Measurements from ENCODE around the gene VTA1. TPM values are rescaled to one million over a fixed set of nuclear protein-coding genes. Genes with fewer than 3 reads are reported as not detected.
"Not testable (repeated sequence)": the region's sequence is repeated elsewhere in the genome, so short reads cannot be mapped to it uniquely, and the experiment has no call there.

VTA1 gene
- total RNA-seq, 1 experiment from 2014 or later: 87.2 TPM

DNA sequence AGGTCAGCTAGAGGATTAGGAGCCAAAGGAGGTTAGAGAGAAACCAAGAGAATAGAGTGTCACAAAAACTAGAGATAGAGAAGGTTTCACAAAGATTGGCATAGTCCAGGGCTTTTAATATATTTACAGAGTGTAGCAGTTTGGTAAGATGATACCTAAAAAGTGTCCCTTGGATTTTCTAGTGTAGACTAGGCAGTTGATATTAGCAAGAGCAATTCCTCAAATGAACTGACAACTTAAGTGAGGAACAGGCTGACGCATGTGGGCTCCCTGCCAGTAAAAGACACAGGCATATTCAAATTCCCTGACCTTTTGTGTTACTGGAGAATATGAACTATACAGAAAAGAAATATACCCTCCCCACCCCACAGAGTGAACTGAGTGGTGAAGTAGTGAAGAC lies 40.1 kb downstream of the VTA1 start:
- H3K4me1 ChIP-seq: no peaks in the 10 kb centered on the region
- H3K27ac ChIP-seq: no peak overlapping the region
- H3K27me3 ChIP-seq: no peaks in the 10 kb centered on the region
- H3K4me3 ChIP-seq: no peak overlapping the region
- peak in 1 of 2 experiments; percentile 13 for DNase-seq
- no peaks in the 10 kb centered on the region for H3K9me3 ChIP-seq (replicated peaks)
- H3K36me3 ChIP-seq: peaks cover 6% of the 10 kb centered on the region; the same call in 1 of the 2 replicates

- H3K9me3 ChIP-seq (replicated peaks); H3K4me1 ChIP-seq; H3K27me3 ChIP-seq; H3K27ac ChIP-seq; DNase-seq; H3K4me3 ChIP-seq; H3K36me3 ChIP-seq: not testable (repeated sequence)
These were observed 41.3 kb downstream of the VTA1 start for GRCh38 chr6:142188341-142188740.

- no peaks in the 10 kb centered on the region for H3K27me3 ChIP-seq
- no peaks in the 10 kb centered on the region for H3K9me3 ChIP-seq (replicated peaks)
- no peak overlapping the region for H3K27ac ChIP-seq
- H3K36me3 ChIP-seq: peaks cover 6% of the 10 kb centered on the region; the same call in 1 of the 2 replicates
- no peak overlapping the region for H3K4me3 ChIP-seq
- DNase-seq: no peak
- no peaks in the 10 kb centered on the region for H3K4me1 ChIP-seq
These were observed 42.0 kb downstream of the VTA1 start for GRCh38 chr6:142189057-142189456.

GRCh38 chr6:142192343-142192742 lies 45.3 kb downstream of the VTA1 start:
- Histone ChIP-seq H3K27me3 (no peaks in the 10 kb centered on the region), H3K27ac (no peak overlapping the region), H3K4me1 (no peaks in the 10 kb centered on the region), H3K36me3 (peaks cover 13% of the 10 kb centered on the region), H3K9me3 (replicated peaks) (no peaks in the 10 kb centered on the region), H3K4me3 (no peak overlapping the region)
- no peak for DNase-seq

GRCh38 chr6:142193621-142194020 lies 46.6 kb downstream of the VTA1 start:
- H3K27ac ChIP-seq: no peak overlapping the region
- H3K27me3 ChIP-seq: no peaks in the 10 kb centered on the region
- H3K4me3 ChIP-seq: no peak overlapping the region
- no peaks in the 10 kb centered on the region for H3K4me1 ChIP-seq
- peaks cover 13% of the 10 kb centered on the region for H3K36me3 ChIP-seq
- H3K9me3 ChIP-seq (replicated peaks): no peaks in the 10 kb centered on the region
- DNase-seq: no peak

DNA sequence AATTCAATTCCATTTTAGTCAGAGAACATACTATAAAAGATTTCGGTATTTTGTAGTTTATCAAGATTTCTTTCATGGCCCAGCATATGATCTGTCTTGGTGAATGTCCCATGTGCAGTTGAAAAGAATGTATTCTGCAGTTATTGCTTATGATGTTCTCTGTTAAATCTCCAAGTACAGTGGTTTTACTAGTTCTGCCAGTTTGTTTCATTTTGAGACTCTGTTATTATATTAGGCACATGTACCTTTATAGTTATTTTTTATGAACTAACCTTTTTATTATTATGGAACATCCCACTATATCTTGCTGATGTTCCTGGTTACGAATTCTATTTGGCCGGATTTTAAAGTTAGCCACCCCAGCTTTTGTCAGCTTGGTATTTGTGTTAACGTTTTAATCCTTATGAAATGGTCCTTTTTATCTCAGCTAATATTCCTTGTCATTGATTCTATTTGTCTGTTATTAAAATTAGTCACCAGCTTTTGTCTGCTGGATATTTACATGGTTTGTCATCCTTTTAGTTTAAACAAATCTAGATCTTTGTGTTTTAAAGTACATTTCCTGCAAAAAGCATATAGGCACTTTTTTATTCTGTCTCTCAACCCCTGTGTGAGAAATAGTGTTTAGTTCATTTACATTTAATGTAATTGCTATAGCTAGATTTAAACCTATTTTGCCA lies 48.9 kb downstream of the VTA1 start:
- H3K36me3 ChIP-seq: peaks cover 18% of the 10 kb centered on the region

DNA sequence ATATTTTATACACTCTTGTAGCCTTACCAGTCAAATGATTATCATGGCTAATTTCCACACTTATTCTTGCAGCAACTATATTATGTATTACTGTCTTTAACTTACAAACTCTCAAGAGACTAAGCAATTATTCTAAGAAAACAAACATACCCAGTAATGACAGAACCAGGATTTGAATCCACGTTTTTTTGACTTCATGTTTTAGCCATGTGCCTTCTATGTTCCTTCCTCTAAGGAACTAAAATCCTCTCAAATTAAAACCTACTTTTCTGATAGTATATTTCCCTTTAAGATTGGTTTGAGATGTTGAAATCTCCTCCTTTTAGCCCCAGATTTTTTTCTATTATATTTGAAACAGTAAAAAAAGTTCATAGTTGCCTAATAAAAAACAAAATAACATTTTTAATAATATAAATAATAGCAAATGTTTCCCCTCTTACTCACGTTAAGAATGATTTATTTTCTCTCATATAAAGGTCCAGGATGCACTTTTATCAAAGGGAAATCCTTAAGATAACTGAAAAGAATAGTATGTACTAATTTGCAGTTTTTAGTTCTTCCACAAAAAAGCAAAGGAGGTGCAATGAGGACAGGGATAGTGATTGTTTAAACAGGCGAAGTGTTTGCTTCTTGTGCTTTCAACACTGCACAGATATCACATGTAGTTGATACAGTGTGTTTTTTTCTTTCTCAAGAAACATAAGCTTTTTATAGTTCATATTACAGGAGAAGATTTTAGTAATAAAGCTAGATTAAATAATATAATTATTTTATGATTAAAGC lies 54.0 kb downstream of the VTA1 start:
- Histone ChIP-seq H3K27me3 (no peaks in the 10 kb centered on the region), H3K4me3 (no peak overlapping the region), H3K9me3 (replicated peaks) (no peaks in the 10 kb centered on the region), H3K36me3 (peaks cover 34% of the 10 kb centered on the region), H3K27ac (no peak overlapping the region), H3K4me1 (no peaks in the 10 kb centered on the region)
- DNase-seq: no peak

More for the DNA sequence above, 48.9 kb downstream of the VTA1 start:
- DNase-seq: no peak
- H3K27ac ChIP-seq: no peak overlapping the region
- no peaks in the 10 kb centered on the region for H3K9me3 ChIP-seq (replicated peaks)
- H3K27me3 ChIP-seq: no peaks in the 10 kb centered on the region
- H3K4me1 ChIP-seq: no peaks in the 10 kb centered on the region
- H3K4me3 ChIP-seq: no peak overlapping the region

DNA sequence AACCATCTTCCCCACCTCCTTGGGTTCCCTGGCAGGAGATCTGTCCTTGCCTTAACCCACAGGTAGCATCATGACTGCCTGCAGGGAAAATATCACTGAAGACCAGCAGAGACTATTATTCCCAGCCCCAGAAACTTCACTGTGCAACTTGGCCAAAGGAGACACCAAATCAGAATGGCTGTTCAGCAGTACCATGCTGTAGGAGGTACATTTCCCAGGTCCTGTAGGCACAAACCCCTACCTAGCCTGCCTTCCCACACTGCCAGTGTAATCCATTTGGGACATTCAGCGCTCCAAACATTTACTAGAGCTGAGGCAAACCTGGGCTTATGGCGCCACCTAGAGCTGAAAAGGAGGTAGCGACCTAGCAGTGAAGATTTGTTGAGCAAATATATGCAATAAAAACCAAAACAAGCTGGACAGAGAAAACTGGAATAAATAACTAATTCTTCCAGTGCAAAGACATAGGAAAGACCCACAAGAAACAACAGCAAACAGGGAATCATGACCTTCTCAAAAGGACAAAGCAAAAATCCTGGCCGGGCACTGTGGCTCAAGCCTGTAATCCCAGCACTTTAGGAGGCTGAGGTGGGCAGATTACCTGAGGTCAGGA lies 60.3 kb downstream of the VTA1 start:
- peak; percentile 14 to 56 for DNase-seq
- Histone ChIP-seq H3K4me3 (no peak overlapping the region), H3K36me3 (peaks cover 63% of the 10 kb centered on the region), H3K27ac (no peak overlapping the region), H3K9me3 (replicated peaks) (no peaks in the 10 kb centered on the region), H3K4me1 (no peaks in the 10 kb centered on the region), H3K27me3 (no peaks in the 10 kb centered on the region)

GRCh38 chr6:142210606-142211005 lies 63.5 kb downstream of the VTA1 start:
- H3K27me3 ChIP-seq: no peaks in the 10 kb centered on the region
- peaks cover 63% of the 10 kb centered on the region for H3K36me3 ChIP-seq
- no peaks in the 10 kb centered on the region for H3K4me1 ChIP-seq
- no peaks in the 10 kb centered on the region for H3K9me3 ChIP-seq (replicated peaks)
- DNase-seq: no peak
- H3K27ac ChIP-seq: no peak overlapping the region
- H3K4me3 ChIP-seq: no peak overlapping the region

- Histone ChIP-seq H3K4me3 (no peak overlapping the region), H3K27me3 (no peaks in the 10 kb centered on the region), H3K36me3 (peaks cover 42% of the 10 kb centered on the region), H3K9me3 (replicated peaks) (no peaks in the 10 kb centered on the region), H3K27ac (no peak overlapping the region), H3K4me1 (no peaks in the 10 kb centered on the region)
- DNase-seq: no peak
These were observed 66.3 kb downstream of the VTA1 start for GRCh38 chr6:142213402-142213801.

GRCh38 chr6:142218446-142218845 lies 71.4 kb downstream of the VTA1 start:
- DNase-seq: peak in 1 of 2 experiments; percentile 11
- Histone ChIP-seq H3K27ac (no peak overlapping the region), H3K36me3 (peaks cover 22% of the 10 kb centered on the region), H3K4me3 (no peak overlapping the region), H3K27me3 (no peaks in the 10 kb centered on the region), H3K9me3 (replicated peaks) (no peaks in the 10 kb centered on the region), H3K4me1 (no peaks in the 10 kb centered on the region)

DNA sequence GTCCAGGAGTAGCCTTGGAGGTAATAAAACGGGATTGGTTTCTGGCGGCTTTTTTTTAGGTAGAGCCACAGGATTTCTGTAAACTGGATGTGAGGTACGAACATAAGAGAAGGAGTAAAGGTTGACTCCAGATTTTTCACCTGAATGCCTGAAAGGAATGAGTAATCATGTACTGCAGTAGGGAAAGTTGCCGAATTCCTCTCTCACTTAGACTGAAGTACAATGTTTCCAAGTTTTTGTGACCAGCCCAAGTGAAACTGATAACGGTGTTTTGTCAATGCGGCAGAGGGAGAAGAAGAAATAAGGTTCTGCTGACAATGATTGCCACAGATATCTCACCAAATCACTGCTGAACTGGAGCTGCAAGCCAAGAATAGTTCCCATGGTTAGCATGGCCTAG lies 75.0 kb downstream of the VTA1 start:
- DNase-seq: no peak
- peaks cover 11% of the 10 kb centered on the region for H3K36me3 ChIP-seq

DNA sequence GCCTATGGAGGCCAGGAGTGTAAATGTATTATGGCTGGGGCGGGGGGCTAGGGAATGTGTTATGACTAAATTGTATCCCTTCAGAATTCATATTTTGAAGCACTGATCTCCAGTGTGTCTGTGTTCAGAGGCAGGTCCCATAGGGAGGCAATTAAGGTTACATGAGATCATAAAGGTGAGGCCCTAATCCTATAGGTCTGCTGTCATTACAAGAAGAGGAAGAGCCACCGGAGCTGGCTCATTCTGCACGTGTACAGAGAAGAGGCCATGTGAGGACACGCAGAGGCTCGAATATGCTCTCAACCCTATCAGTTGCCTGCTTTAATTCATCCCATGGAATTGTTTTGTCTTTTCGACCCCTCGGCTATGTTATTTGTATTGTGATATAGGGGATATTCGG lies 76.9 kb downstream of the VTA1 start:
- Histone ChIP-seq H3K9me3 (replicated peaks) (no peaks in the 10 kb centered on the region), H3K4me1 (no peaks in the 10 kb centered on the region), H3K36me3 (peaks cover 6% of the 10 kb centered on the region), H3K27ac (no peak overlapping the region), H3K27me3 (no peaks in the 10 kb centered on the region), H3K4me3 (no peak overlapping the region)
- DNase-seq: no peak

More for the DNA sequence above, 75.0 kb downstream of the VTA1 start:
- Histone ChIP-seq H3K27ac (no peak overlapping the region), H3K9me3 (replicated peaks) (no peaks in the 10 kb centered on the region), H3K27me3 (no peaks in the 10 kb centered on the region), H3K4me3 (no peak overlapping the region), H3K4me1 (no peaks in the 10 kb centered on the region)

DNA sequence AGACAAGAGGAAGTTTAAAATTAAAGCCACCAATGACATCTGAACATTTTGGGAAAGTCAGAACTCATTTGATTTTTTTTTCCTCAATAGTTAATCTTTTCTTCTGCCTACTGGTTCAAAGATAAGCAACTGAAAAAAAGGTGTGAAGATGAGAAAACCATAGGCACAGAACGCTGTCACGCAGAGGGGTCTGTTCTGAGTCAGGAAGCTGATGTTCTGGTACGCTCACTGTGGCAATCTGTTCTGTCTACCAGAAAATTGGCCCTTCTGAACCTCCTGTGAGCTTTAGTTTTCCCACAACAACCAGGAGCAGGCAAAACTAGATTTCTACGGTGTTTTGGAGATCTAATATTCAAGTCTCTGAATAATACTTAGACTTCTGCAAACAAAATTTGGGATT lies 78.1 kb downstream of the VTA1 start:
- H3K27me3 ChIP-seq: no peaks in the 10 kb centered on the region
- H3K27ac ChIP-seq: no peak overlapping the region
- H3K36me3 ChIP-seq: no peaks in the 10 kb centered on the region
- no peak for DNase-seq
- H3K4me3 ChIP-seq: no peak overlapping the region
- H3K9me3 ChIP-seq (replicated peaks): no peaks in the 10 kb centered on the region
- H3K4me1 ChIP-seq: no peaks in the 10 kb centered on the region

GRCh38 chr6:142225552-142225951 lies 78.5 kb downstream of the VTA1 start:
- Histone ChIP-seq H3K27ac (no peak overlapping the region), H3K27me3 (no peaks in the 10 kb centered on the region), H3K36me3 (no peaks in the 10 kb centered on the region), H3K4me3 (no peak overlapping the region), H3K9me3 (replicated peaks) (no peaks in the 10 kb centered on the region), H3K4me1 (no peaks in the 10 kb centered on the region)
- DNase-seq: no peak
